ENCODE data around the gene METTL5.

Gene METTL5

DNA sequence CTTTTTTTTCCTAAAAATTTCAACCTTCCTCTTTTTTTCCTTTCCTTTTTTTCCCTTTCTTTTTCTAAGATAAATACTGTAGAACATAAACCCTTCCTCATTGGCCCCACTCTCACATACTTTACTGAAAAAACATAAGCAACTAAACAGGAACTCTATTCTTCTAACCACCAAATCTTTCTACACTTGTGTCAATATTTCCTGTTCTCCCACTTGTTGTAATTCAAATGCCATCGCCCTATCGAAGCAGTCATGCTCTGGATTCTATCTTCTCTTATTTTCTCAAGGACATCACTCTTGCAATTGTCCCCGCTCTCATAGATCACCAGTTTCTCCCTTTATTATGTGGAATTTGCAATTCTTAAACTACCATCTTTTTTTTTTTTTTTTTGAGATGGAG, 46.3 kb downstream of the METTL5 start:
- DNase-seq: no peak

DNA sequence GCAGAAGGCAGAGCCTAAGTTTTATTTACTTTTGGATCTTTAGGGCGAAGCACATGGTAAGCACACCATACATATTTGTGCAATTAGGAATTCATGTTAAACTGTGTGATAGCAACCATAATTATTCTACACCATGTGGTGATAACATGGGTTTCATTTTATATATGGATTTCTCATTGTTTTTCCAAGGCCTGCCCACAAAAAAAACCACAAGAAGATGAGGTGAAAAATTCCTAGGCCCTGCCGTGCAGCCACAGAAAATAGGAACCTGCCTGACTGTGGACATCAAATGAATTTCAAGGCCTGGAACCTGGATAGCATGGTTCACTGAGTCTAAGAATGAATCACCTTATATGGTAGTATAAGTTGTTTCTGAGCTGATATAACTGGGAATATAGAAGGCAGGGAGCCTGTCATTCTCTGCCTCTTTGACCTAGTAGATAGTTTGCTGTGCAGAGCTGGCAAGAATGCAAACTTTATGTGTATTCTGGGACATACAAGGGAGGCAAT, 48.4 kb downstream of the METTL5 start:
- no peak for DNase-seq

DNA sequence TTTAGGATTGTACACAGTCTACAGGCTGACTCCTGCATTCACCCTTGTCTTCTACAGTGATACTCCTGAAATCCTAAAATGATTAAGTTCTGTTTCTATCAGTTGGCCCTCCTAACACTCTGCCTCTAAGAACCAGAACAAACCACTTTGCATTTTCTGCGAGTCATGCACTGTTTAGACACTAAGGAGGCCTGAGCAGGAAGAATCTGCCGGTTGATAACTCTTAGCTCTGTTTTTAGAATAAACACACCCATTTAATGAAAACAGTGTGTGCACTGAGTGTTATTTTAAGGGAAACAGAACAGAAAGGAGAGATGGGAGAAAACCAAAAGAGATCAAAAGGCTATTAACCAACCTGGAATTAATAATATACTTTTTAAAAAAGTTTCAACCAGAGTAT, 48.9 kb downstream of the METTL5 start:
- no peak for DNase-seq

- no peak for DNase-seq
Observed at GRCh38 chr2:169775354-169775753, 49.4 kb downstream of the METTL5 start.

DNA sequence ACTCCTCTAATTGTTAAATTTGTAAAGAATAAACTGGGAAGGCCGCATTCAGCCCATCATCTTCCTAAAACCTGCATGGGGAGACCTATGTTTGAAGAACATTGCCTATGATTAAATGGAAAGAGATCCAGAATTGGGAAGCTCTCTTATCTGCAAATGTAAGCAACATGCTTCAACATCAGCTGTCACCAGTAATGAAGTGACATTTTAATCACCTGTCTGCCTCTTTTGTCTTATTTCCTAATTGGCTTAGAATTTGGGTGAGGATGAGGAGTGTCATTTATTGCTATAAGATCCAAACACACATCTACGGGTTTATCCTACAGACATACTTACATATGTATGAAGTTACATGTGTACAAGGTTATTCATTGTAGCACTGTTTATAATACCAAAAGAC, 52.1 kb downstream of the METTL5 start:
- DNase-seq: no peak

DNA sequence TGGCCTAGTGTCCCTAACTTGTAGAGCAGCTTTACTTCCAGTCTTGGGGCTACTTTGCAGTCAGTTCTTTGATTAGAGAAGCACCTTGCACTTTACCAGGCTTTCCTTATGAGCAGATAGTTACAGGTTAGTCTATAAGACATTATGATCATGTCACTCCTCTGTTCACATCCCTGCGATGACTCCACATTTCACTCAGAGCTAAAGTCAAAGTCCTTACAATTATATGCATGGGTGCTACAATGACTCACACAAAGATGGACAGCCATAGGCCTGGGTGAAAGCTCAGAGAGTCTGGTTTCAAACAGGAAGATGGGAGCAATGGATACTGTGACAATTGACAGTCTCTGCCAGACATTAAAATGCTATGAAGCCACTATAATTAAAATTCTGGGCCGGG, 53.1 kb downstream of the METTL5 start:
- DNase-seq: no peak

DNA sequence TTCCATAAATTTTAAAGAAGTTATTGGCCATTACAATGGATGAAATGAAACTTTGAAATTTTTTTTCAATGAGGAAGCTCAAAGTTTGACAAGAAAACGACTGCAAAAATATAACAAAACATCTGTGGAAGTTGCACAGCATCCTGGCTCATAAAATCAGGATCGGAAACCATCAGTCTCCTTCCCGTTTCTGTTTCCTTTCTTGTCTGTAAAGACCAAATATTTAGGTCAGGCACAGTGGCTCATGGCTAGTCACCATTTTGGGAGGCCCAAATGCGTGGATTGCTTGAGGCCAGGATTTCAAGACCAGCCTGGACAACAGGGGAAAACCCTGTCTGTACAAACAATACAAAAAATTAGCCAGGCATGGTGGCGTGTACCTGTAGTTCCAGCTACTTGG, 53.7 kb downstream of the METTL5 start:
- no peak for DNase-seq

DNA sequence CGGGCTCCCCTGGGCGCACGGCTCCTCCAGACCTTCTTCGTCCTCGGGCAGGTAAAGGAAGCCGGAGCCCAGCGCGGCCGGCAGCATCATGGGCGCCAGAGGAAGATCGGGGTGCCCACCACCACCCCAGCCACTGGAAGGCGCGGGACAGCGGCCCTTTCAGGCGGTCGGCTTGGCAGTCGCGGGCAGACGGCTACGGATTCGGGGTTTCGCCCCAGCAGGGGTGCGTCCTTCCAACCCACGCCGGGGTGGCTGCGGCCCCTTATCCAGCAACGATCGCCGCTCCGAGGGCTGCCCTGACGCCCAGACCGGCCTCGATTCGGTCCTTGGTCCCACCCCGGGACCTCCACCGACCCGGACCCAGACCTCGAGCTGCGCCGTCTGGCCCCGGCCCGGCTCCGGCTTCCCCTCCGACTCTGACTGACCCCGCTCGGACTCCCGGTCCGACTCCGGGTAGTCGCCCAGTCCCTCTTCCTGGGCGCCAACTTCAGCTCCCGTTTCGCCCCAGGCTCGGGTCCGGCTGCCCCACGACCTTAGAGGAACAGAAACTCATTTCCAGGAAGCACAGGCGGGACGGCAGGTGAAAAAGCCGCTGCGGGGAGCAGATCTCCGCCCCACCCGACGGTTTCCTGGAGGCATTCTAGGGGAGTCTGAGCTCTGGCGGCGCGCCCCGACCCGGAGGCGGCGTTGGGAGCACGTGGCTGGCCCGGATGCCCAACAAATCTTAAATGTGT, 56.3 kb downstream of the METTL5 start:
- no peak for DNase-seq

DNA sequence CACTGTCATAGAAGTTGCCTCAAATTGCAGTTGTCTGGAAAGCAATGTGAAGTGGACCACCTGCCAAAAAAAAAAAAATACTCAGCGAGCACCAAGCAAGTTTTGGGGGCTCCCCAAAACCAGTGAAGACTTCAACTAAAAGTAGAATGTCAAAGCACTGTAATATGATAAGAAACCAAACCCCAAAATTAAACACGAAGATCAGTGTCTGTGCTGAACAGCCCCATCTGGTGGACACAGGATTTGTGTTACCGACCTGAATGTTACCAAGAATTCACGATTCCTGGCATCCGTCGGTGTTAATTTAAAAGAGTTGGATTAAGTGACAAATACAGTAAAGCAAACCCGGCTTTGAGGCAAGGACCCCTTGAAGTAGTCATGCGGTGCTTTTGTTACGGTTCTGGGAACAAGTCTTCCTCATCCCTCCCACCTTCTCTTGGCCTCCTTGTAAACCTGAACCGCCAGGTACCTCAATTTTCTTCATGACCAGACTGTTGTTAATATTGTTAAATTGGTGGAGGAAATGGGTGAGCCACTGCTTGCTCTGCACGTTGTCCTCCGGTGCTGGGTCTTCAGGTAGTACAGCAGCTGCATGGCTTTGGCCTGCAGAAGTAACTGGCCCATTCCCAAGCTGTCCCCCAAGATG, 57.3 kb downstream of the METTL5 start:
- DNase-seq: no peak

DNA sequence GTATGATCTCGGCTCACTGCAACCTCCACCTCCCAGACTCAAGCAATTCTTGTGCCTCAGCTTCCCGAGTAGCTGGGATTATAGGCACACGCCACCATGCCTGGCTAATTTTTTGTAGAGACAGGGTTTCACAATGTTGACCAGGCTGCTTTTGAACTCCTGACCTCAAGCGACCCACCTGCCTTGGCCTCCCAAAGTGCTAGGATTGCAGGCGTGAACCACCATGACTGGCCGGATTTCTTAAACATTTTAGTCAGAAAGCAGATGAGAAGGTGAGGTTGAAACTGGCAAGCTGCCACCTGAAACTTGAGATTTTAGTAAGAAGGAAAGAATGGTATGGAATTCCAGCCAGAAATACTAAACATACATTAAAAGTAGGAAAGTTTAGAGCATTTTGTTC, 59.2 kb downstream of the METTL5 start:
- DNase-seq: no peak

- no peak for DNase-seq
Observed at GRCh38 chr2:169761970-169762292, 62.8 kb downstream of the METTL5 start.
